HG02973 (cell line): ENCODE measurements around the gene CDC26.
"Not testable (repeated sequence)": the region's sequence is repeated elsewhere in the genome, so short reads cannot be mapped to it uniquely, and the experiment has no call there.

Experiments
- ATAC-seq: cut with Tn5 transposase; IDR thresholded peaks from one replicate; pipeline ENCODE4 v1.9.1; 2021; ENCODE audit warnings: moderate library complexity; ENCODE audit not compliant: unreplicated experiment

CDC26 gene

GRCh38 chr9:113244556-113244955 is 30.8 kb downstream of the CDC26 start:
- ATAC-seq = no peak

- ATAC-seq = no peak
Measured at GRCh38 chr9:113241161-113241560, 34.2 kb downstream of the CDC26 start.

GRCh38 chr9:113238859-113239232 is 36.5 kb downstream of the CDC26 start:
- ATAC-seq = no peak

GRCh38 chr9:113238202-113238858 is 37.0 kb downstream of the CDC26 start:
- ATAC-seq = no peak

GRCh38 chr9:113237026-113237425 is 38.3 kb downstream of the CDC26 start:
- no peak for ATAC-seq

GRCh38 chr9:113235701-113236255 is 39.6 kb downstream of the CDC26 start:
- ATAC-seq = not testable (repeated sequence)

- ATAC-seq = no peak
Measured at GRCh38 chr9:113231701-113232100, 43.7 kb downstream of the CDC26 start.

- no peak for ATAC-seq
Measured at GRCh38 chr9:113228130-113228665, 47.2 kb downstream of the CDC26 start.

GRCh38 chr9:113227436-113227835 is 47.9 kb downstream of the CDC26 start:
- ATAC-seq = no peak

- no peak for ATAC-seq
Measured at GRCh38 chr9:113223963-113224362, 51.4 kb downstream of the CDC26 start.

- no peak for ATAC-seq
Measured at GRCh38 chr9:113222482-113222841, 52.9 kb downstream of the CDC26 start.

- ATAC-seq = no peak
Measured at GRCh38 chr9:113221800-113222481, 53.4 kb downstream of the CDC26 start.

- peak; percentile 79 for ATAC-seq
Measured at GRCh38 chr9:113221003-113221799, 54.2 kb downstream of the CDC26 start, which contains the start of the genes FKBP15 and SLC31A1. FKBP15 (minus strand) TSS chr9:113221277; CDS start chr9:113221243, 34 bp downstream. SLC31A1 (plus strand) TSS chr9:113221544; CDS start chr9:113256149, 34,605 bp downstream.

- ATAC-seq = no peak
Measured at GRCh38 chr9:113220467-113221002, 54.8 kb downstream of the CDC26 start.

- peak; percentile 58 for ATAC-seq
Measured at GRCh38 chr9:113219969-113220368, 55.4 kb downstream of the CDC26 start.

GRCh38 chr9:113219186-113219936 is 56.0 kb downstream of the CDC26 start:
- peak; percentile 42 for ATAC-seq
